Measurements from ENCODE around the gene MYO7B. TPM values are rescaled to one million over a fixed set of nuclear protein-coding genes. Genes with fewer than 3 reads are reported as not detected.

Gene MYO7B
- total RNA-seq, 1 donor from 2014 or later, result 0.13 TPM

DNA sequence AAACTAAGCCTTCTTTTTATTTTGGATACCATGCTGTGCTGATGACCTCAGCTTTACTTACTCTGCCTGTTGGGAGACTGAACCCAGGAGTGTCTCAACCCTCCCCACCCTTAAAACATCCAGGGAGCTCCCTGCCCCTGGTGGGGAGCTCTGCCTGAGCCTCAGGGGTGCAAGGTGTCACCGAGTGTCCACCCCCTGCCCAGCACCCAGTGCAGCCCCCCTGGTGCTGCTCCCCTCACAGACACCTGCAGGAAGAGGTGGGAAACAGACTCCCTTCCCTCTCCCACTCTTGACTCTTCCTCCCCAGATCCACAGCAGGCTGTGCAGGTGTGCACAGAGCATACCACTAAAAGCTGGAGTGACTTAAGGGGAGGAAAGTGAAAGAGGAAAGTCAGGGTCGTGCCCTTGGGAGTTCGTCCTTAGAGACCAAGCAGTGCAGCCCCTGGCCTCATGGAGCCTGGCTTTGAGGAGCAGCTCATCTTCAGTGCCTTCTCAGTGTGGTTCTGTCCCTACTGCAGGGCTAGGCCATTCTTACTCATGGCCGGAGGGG is 51.3 kb downstream of the MYO7B start:
- DNase-seq (ENCODE audit: low read depth in 2 of 2), result no peak

GRCh38 chr2:127588241-127588640 is 52.8 kb downstream of the MYO7B start:
- no peak for DNase-seq (ENCODE audit: low read depth in 2 of 2)

DNA sequence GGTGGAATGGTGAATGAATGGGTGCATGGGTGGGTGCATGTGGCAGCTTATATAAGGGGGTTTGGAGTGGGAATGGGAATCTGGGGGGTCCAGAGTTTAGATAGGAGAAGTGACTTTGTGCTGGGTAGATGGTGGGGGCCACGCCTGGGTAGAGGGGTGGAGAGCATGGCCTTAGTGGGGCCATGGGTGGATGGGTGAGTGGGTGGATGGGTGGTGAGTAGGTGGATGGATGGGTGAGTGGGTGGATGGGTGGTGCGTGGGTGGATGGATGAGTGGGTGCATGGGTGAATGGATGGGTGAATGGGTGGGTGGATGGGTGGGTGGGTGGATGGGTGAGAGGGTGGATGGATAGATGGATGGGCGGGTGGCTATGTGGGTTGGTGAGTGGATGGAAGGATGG is 53.9 kb downstream of the MYO7B start:
- no peak for DNase-seq (ENCODE audit: low read depth in 2 of 2)

GRCh38 chr2:127589841-127590240 is 54.4 kb downstream of the MYO7B start:
- DNase-seq (ENCODE audit: low read depth in 2 of 2), result no peak

DNA sequence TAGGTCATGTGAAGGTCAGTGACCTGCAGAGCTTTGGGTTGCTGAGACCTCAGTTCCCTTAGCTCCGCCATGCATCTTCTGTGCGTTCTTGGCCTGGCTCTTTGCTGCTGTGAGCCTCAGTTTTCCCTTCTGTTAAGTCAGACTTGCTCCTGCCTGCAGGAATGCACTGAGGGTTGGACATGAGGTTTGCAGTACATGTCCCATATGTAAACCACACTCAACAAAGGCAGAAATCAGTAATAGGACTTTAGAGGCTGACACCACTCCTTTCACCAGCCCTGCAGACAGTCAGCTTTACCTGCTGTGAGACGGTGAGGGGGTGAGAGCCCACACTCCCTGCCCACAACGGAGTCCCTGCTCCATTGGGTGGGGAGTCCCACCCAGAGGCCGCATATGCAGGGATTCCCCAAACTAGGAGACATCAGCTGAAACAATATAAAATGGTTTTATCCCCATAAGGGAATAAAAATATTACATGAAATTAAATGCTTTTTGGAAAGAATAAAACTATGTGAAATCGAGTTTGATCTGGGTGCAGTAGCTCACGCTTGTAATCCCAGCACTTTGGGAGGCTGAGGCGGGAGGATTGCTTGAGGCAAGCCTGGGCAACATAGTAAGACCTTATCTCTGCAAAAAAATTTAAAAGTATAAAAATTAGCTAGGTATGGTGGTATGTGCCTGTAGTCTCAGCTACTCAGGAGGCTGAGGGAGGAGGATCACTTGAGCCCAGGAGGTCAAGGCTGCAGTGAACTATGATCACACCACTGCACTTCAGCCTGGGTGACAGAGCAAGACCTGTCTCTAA is 55.1 kb downstream of the MYO7B start:
- DNase-seq (ENCODE audit: low read depth in 2 of 2), result no peak

DNA sequence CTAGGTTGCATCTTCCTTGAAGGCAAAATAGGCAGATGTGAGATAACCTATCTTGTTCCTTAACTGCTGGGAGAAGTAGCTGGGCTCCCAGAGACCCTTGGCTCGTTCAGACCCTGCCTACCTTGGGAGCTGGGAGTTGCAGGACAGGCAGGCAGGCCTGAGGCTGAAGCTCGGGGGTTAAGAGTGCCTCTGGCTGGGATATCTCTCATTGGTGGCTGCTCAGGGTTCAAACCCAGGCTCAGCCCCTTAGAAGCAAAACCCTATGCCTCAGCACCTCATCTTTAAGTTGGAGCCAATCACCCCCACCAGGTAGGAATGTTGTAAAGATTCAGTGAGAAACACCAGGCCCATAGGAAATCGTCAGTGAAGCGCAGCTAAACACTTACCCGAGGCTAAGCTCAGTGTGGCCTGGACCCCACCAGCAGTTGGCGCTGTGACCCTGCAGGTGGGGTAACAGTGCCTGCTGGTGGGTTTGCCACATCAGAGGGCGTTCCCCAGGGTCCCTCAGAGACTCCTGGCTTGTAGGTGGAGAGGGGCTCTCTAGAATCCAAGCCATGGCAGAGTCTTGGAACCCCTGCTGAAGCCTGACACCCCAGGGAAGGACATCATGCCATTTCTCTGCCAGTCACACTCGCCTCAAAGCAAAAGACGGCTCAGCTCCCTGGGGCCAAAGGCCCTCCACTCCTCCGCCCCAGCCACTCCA is 55.9 kb downstream of the MYO7B start:
- DNase-seq (ENCODE audit: low read depth in 2 of 2), result peak; percentile 61 to 73

DNA sequence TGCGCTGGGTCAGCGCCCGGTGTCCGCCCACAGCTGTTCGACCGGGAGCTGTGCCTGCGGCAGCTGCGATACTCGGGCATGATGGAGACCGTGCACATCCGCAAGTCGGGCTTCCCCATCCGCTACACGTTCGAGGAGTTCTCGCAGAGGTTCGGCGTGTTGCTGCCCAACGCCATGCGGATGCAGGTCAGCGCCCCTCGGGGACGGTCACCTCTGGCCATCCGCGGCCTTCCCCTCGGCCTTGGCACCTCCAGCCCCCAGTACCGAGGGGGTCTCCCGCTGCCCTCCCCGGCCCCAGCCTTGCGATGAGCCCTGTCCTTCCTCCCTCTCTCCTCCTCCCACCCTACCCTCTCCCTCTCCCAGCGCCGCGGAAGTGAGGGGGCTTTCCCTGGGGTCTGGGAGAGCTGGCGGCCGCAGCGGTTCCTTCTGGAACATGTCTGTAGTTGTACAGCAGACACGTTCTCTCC is 57.3 kb downstream of the MYO7B start:
- DNase-seq (ENCODE audit: low read depth in 2 of 2), result no peak

GRCh38 chr2:127593228-127594115 is 58.0 kb downstream of the MYO7B start:
- DNase-seq (ENCODE audit: low read depth in 2 of 2), result no peak

- no peak for DNase-seq (ENCODE audit: low read depth in 2 of 2)
These were observed 58.7 kb downstream of the MYO7B start for GRCh38 chr2:127594116-127594591.

DNA sequence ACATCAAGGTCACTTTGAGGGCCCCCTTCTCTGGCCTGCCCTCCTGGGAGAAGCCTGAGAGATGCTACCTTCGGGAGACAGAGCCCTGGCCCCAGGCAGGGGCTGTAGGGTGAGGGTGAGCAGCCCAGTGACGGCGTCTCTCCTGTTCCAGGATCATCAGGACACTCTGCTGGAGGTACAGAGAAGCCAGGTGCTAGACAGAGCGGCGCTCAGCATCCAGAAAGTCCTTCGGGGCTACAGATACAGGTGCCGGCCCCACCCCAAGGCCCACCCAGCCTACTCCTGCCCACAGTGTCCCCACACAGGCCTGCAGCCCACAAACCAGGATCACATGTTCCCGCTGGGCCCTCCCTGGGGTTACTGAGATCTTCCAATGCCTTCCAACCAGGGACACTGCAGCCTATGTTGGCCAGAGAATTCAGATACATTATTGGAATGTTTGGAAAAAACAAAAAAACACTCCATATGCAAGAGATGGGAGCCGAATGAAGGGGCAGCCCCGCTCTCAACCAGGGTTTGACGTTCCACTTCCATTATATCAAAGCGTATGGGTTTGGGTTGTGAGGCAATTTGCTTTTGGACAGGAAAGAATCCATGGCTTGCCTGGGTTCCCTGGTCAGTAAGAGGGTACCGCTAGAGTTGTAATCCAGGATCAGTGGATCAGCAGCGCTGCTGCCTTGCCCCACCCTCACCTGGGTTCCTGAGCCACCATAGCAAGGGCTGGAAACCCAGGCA is 61.0 kb downstream of the MYO7B start:
- no peak for DNase-seq (ENCODE audit: low read depth in 2 of 2)

- no peak for DNase-seq (ENCODE audit: low read depth in 2 of 2)
These were observed 61.8 kb downstream of the MYO7B start for GRCh38 chr2:127597046-127597983.

GRCh38 chr2:127597984-127598380 is 62.5 kb downstream of the MYO7B start:
- peak in 1 of 2 donors; percentile 10 for DNase-seq (ENCODE audit: low read depth in 2 of 2)

GRCh38 chr2:127598711-127599110 is 63.2 kb downstream of the MYO7B start:
- no peak for DNase-seq (ENCODE audit: low read depth in 2 of 2)

GRCh38 chr2:127599211-127599610 is 63.7 kb downstream of the MYO7B start:
- no peak for DNase-seq (ENCODE audit: low read depth in 2 of 2)

- no peak for DNase-seq (ENCODE audit: low read depth in 2 of 2)
These were observed 69.5 kb downstream of the MYO7B start for GRCh38 chr2:127604986-127605385.

DNA sequence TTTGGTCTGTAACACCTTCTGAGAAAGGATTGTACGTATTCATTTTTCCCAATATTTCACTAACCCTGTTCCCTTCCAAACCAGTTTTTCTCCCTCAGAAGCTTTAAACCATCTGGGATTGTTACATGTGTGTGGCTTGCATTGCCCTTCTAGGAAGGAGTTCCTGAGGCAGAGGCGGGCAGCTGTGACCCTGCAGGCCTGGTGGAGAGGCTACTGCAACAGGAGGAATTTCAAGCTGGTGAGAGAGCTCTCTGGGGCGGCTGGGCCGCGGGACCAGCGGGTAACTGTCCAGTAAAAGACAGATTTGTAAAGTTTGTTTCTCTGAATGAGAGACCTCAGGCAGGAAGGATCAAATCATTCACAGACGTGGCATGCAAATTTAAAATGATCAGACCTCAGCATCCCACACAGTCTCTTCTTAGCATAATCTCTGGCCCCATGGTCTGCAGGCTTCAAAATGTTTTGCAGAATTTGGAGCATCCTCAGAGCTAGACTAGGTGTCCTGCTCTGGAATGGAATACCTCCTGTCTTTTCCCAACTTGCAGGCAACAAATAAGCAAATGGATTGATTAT is 70.3 kb downstream of the MYO7B start:
- no peak for DNase-seq (ENCODE audit: low read depth in 2 of 2)

- no peak for DNase-seq (ENCODE audit: low read depth in 2 of 2)
These were observed 71.3 kb downstream of the MYO7B start for GRCh38 chr2:127606625-127607398.

GRCh38 chr2:127607399-127607908 is 72.0 kb downstream of the MYO7B start:
- no peak for DNase-seq (ENCODE audit: low read depth in 2 of 2)
